Fibroblast of skin of right biceps (primary cell): ENCODE measurements around the gene FZD2.

Experiments
- DNase-seq: peaks from one replicate; pipeline ENCODE4 v3.0.0-alpha.2; 2013

The FZD2 gene

GRCh38 chr17:44608727-44609435, 51.6 kb downstream of the FZD2 start:
- no peak for DNase-seq

DNA sequence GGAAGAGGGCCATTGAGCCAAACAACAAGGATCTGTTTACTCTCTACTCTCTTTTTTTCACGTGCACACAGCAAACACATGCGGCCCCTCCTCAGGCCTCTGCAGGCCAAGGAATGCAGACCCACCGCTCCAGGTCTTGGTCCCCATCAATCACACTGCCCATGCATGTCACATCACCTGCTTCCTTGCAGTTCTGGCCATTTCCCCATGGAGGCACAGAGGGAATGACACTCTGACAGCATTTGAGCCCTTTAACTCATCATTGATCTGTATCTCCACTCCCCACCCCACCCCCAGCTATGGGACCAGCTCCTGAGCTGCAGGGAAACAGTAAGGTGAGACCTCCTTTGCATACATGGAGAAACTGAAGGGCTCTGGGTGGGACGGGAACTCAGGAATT, 53.0 kb downstream of the FZD2 start:
- no peak for DNase-seq
